HCT116 (cell line): ENCODE results near the gene CEP72. TPM values are rescaled to one million over a fixed set of nuclear protein-coding genes. Genes with fewer than 3 reads are reported as not detected.

Source experiments
- ATAC-seq: fragments of 200-7000 bp; cut with Tn5 transposase; 2 replicates; pipeline ENCODE4 v1.9.1; 2020; ENCODE audit warnings: mild to moderate bottlenecking, moderate library complexity
- BruUV-seq: library from RNA; stranded (reverse); fragments of 400-500 nt; replicated peaks from 2 replicates; lab custom pipeline; 2021; lab: Mats Ljungman, UMichigan
- CTCF ChIA-PET: fragments of 300-600 bp; sonication (Branson Sonifier 250); formaldehyde crosslinking; loops from one replicate; lab custom pipeline; 2021; ENCODE audit warnings: antibody characterized with exemption; lab: Charles Lee
- POLR2A ChIA-PET: fragments of 300-600, 350-600 bp; sonication (Branson Sonifier 250); formaldehyde crosslinking; loops from one replicate; lab custom pipeline; 2021; ENCODE audit warnings: antibody characterized with exemption; lab: Charles Lee
- RAD21 ChIA-PET, 2 experiments: fragments of 300-600 bp; sonication (Branson Sonifier 250); formaldehyde crosslinking; loops; one replicate each; lab custom pipeline; 2023; ENCODE audit warnings: low total read pairs in 2 of 2; ENCODE audit not compliant: uncharacterized antibody in 2 of 2, unreplicated experiment in 2 of 2, low non-redundant PET in 1 of 2; lab: Charles Lee
- DNase-seq: peaks from one replicate; pipeline ENCODE4 v3.0.0-alpha.2; 2010; ENCODE audit warnings: low read depth, low spot score
- H2AFZ ChIP-seq: fragments of 200-600 bp; shearing (Covaris generic), sonication (generic); 2 replicates; pipeline ENCODE4 v1.6.1; 2017; ENCODE audit warnings: low read depth, mixed run types, mixed read lengths, antibody characterized with exemption, low read length; ENCODE audit not compliant: poor library complexity, severe bottlenecking
- H3K27ac ChIP-seq: 2 replicates; pipeline ENCODE4 v1.5.1; 2012; ENCODE audit warnings: low read depth, low read length
- H3K27me3 ChIP-seq: fragments of 200-600 bp; sonication (generic); 2 replicates; pipeline ENCODE4 v1.6.1; 2016; ENCODE audit warnings: mixed run types, low read length, mixed read lengths; ENCODE audit not compliant: insufficient read depth
- H3K36me3 ChIP-seq, 2 experiments: fragments of 200-500 bp in 1 of 2; fragments of 200-600 bp in 1 of 2; sonication (Bioruptor generic) in 1 of 2; sonication (generic) in 1 of 2; 2 replicates each; pipeline versions ENCODE4 v1.5.1 to v1.6.1; 2014 to 2016; ENCODE audit warnings: low read length in 2 of 2, inconsistent platforms in 1 of 2, mixed read lengths in 1 of 2, mixed run types in 1 of 2; ENCODE audit not compliant: insufficient read depth in 2 of 2, control insufficient read depth in 1 of 2
- H3K4me1 ChIP-seq, 2 experiments: fragments of 200-600 bp in 1 of 2; sonication (generic) in 1 of 2; 2 replicates each; pipeline versions ENCODE4 v1.5.1 to v1.6.1; 2012 to 2017; ENCODE audit warnings: low read length in 2 of 2, inconsistent platforms in 1 of 2, mild to moderate bottlenecking in 1 of 2, mixed read lengths in 1 of 2, mixed run types in 1 of 2, moderate library complexity in 1 of 2; ENCODE audit not compliant: insufficient read depth in 2 of 2, control insufficient read depth in 1 of 2
- H3K4me2 ChIP-seq: fragments of 200-600 bp; sonication (generic); 2 replicates; pipeline ENCODE4 v1.6.1; 2017; ENCODE audit warnings: mixed run types, low read length, mixed read lengths
- H3K4me3 ChIP-seq, 2 experiments: fragments of 200-600 bp in 1 of 2; sonication (generic) in 1 of 2; replicated peaks in 1 of 2; 2 replicates each; pipeline ENCODE4 v1.5.1; 2011 to 2016; ENCODE audit warnings: low read length in 2 of 2, control low read depth in 1 of 2, low read depth in 1 of 2, mild to moderate bottlenecking in 1 of 2, mixed read lengths in 1 of 2, mixed run types in 1 of 2
- H3K79me2 ChIP-seq: fragments of 200-600 bp; sonication (generic); 2 replicates; pipeline ENCODE4 v1.6.1; 2017; ENCODE audit warnings: mild to moderate bottlenecking, mixed run types, low read length, moderate library complexity, mixed read lengths; ENCODE audit not compliant: insufficient read depth
- H3K9ac ChIP-seq: fragments of 200-600 bp; sonication (generic); 2 replicates; pipeline ENCODE4 v1.6.1; 2016; ENCODE audit warnings: low read length, mixed read lengths
- H3K9me2 ChIP-seq: fragments of 200-600 bp; sonication (generic), shearing (Covaris generic); 2 replicates; pipeline ENCODE4 v1.6.1; 2017; ENCODE audit warnings: mixed run types, mild to moderate bottlenecking, moderate library complexity; ENCODE audit not compliant: insufficient read depth
- H3K9me3 ChIP-seq, 2 experiments: fragments of 200-500 bp in 1 of 2; fragments of 200-600 bp in 1 of 2; sonication (Bioruptor generic) in 1 of 2; sonication (generic) in 1 of 2; 2 replicates each; pipeline ENCODE4 v1.6.1; 2014 to 2017; ENCODE audit warnings: low read length in 2 of 2, mixed read lengths in 2 of 2, inconsistent platforms in 1 of 2, low read depth in 1 of 2, mild to moderate bottlenecking in 1 of 2, mixed run types in 1 of 2, moderate library complexity in 1 of 2; ENCODE audit not compliant: control insufficient read depth in 1 of 2, insufficient read depth in 1 of 2
- H4K20me1 ChIP-seq: fragments of 200-600 bp; sonication (generic), shearing (Covaris generic); 2 replicates; pipeline ENCODE4 v1.6.1; 2017; ENCODE audit warnings: mixed run types, mild to moderate bottlenecking, moderate library complexity; ENCODE audit not compliant: insufficient read depth
- CTCF ChIP-seq, 3 experiments: fragments of 200-600 bp in 1 of 3; sonication (generic) in 1 of 3; IDR thresholded peaks in 2 of 3; conservative IDR thresholded peaks in 1 of 3; 2 replicates each; pipeline ENCODE4 v1.5.1; 2012 to 2017; ENCODE audit warnings: low read depth in 2 of 3, low read length in 2 of 3, antibody characterized with exemption in 1 of 3, borderline replicate concordance in 1 of 3, control low read depth in 1 of 3, mild to moderate bottlenecking in 1 of 3, mixed read lengths in 1 of 3, mixed run types in 1 of 3, moderate library complexity in 1 of 3; ENCODE audit not compliant: insufficient read depth in 1 of 3
- EGR1 ChIP-seq: IDR thresholded peaks from 2 replicates; pipeline ENCODE4 v1.6.1; 2012; ENCODE audit warnings: low read depth
- ELF1 ChIP-seq: IDR thresholded peaks from 2 replicates; pipeline ENCODE4 v1.6.1; 2012; ENCODE audit warnings: low read depth, borderline replicate concordance
- EZH2 ChIP-seq: fragments of 200-600 bp; sonication (generic); IDR thresholded peaks from 2 replicates; pipeline ENCODE4 v1.6.1; 2017; ENCODE audit warnings: antibody characterized with exemption, mixed run types
- FOSL1 ChIP-seq: IDR thresholded peaks from 2 replicates; pipeline ENCODE4 v1.6.1; 2012; ENCODE audit warnings: low read depth
- JUND ChIP-seq: IDR thresholded peaks from 2 replicates; pipeline ENCODE4 v1.6.1; 2012
- RAD21 ChIP-seq: IDR thresholded peaks from 2 replicates; pipeline ENCODE4 v1.6.1; 2012; ENCODE audit warnings: low read depth, mild to moderate bottlenecking
- SRF ChIP-seq: IDR thresholded peaks from 2 replicates; pipeline ENCODE4 v1.6.1; 2012; ENCODE audit warnings: low read depth
- TCF7L2 ChIP-seq: IDR thresholded peaks from 2 replicates; pipeline ENCODE4 v1.7.0; 2011; ENCODE audit warnings: borderline replicate concordance, inconsistent platforms; ENCODE audit not compliant: insufficient read depth, insufficient read length; ENCODE audit errors: extremely low read depth
- YY1 ChIP-seq: IDR thresholded peaks from 2 replicates; pipeline ENCODE4 v1.6.1; 2011; ENCODE audit warnings: low read length, low read depth, moderate library complexity, mild to moderate bottlenecking; ENCODE audit not compliant: insufficient replicate concordance; ENCODE audit errors: extremely low read depth
- ZFX ChIP-seq: fragments of 450-650 bp; IDR thresholded peaks from 2 replicates; pipeline ENCODE4 v1.6.1; 2017
- intact Hi-C: fragments of 100-400 bp; cut with micrococcal nuclease; formaldehyde crosslinking; loops from 2 replicates; pipeline ENCODE4 v1.10.0; 2022
- total RNA-seq: library from RNA; stranded (reverse); gene quantifications from one replicate; pipeline ENCODE4 v1.2.1, GENCODE V29; 2021; ENCODE audit not compliant: unreplicated experiment
- TF ChIP-seq, protein P1 (sequence below): IDR thresholded peaks from 2 replicates; pipeline ENCODE4 v1.6.1; 2012

CEP72 gene
- total RNA-seq, 1 experiment from 2014 or later, result 25.6 TPM

- POLR2A ChIA-PET, result no interaction called here
Measured at GRCh38 chr5:651296-652022, 39.3 kb downstream of the CEP72 start.

DNA sequence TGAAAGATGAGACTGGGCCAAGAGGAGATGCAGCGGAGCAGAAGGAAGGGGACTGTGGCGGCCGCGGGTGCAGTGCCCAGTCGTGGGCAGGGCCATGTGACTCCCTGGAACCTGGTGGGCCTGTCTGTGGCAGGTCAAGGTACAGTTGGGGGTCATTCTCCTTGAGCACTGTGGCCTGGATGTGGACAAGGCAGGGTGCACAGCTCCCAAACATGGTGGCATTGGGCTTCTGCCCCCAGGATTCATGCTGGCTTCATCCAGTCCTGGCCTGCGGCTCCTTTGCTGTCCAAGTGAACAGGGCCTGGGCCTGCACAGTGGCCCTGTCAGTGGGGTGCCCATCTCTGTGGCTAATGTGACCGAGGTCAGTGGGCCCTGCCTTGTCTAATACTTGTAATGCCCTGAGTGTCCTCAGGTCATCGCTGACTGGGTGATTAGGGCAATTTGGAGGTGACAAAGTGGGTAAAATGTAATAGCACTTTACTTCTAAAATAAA is 39.9 kb downstream of the CEP72 start:
- Histone ChIP-seq H3K36me3 (peaks cover 13 to 42% of the 10 kb centered on the region in 2 experiments; a peak in 3 of 4 replicates), H3K27me3 (no peaks in the 10 kb centered on the region), H3K4me3 (no peak overlapping the region), H3K9me2 (no peaks in the 10 kb centered on the region), H2AFZ (no peak overlapping the region)
- intact Hi-C loops, result no loop called here
- ATAC-seq, result no peak
- no peak for DNase-seq
- TF ChIP-seq EGR1, result no peak
- no peak for TF ChIP-seq RAD21
- no peak for TF ChIP-seq FOSL1
- no peak for TF ChIP-seq CTCF (IDR thresholded peaks at IDR 0.05 in 2 of 3, conservative IDR thresholded peaks at IDR 0.05 in 1 of 3; ENCODE audit: borderline replicate concordance in 1 of 3, insufficient read depth in 1 of 3, low read depth in 2 of 3, low read length in 2 of 3)
- TF ChIP-seq SRF, result no peak
- TF ChIP-seq ELF1, result no peak
- TF ChIP-seq, protein P1, sequence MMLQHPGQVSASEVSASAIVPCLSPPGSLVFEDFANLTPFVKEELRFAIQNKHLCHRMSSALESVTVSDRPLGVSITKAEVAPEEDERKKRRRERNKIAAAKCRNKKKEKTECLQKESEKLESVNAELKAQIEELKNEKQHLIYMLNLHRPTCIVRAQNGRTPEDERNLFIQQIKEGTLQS, result no peak
- no peak for TF ChIP-seq TCF7L2
- TF ChIP-seq EZH2, result no peak
- TF ChIP-seq ZFX, result no peak
- TF ChIP-seq, all 23 proteins: peak for 0
- ChIA-PET POLR2A (no interaction called here), RAD21 (no interaction called here), CTCF (no interaction called here)
- peaks cover 0 to 9% of the 10 kb centered on the region in 2 experiments; a peak in 1 of 4 replicates for H3K9me3 ChIP-seq
- H3K27ac ChIP-seq, result no peak overlapping the region
- peaks cover under 1% of the 10 kb centered on the region; the same call in 1 of the 2 replicates for H3K79me2 ChIP-seq
- no TSS peak for BruUV-seq
- peaks cover 0 to 1% of the 10 kb centered on the region in 2 experiments; a peak in 2 of 4 replicates for H3K4me1 ChIP-seq
- no peak overlapping the region for H3K9ac ChIP-seq
- H4K20me1 ChIP-seq, result no peaks in the 10 kb centered on the region
- no peak overlapping the region for H3K4me2 ChIP-seq

More at GRCh38 chr5:651296-652022, 39.3 kb downstream of the CEP72 start:
- ATAC-seq (no peak), DNase-seq (no peak)
- no TSS peak for BruUV-seq
- H2AFZ ChIP-seq, result no peak overlapping the region
- intact Hi-C loops, result no loop called here
- TF ChIP-seq JUND (no peak), YY1 (no peak), TCF7L2 (no peak)
- no peak overlapping the region for H3K27ac ChIP-seq
- H3K36me3 ChIP-seq, result peaks cover 13 to 43% of the 10 kb centered on the region in 2 experiments; a peak in 3 of 4 replicates
- H3K4me1 ChIP-seq, result no peaks in the 10 kb centered on the region
- H3K9me2 ChIP-seq, result no peaks in the 10 kb centered on the region
- no peak overlapping the region for H3K9ac ChIP-seq
- ChIA-PET RAD21 (no interaction called here), CTCF (no interaction called here)
- peaks cover 7% of the 10 kb centered on the region; the same call in 1 of the 2 replicates for H3K79me2 ChIP-seq
- H3K4me3 ChIP-seq, result no peak overlapping the region
- H3K9me3 ChIP-seq, result peaks cover 0 to 9% of the 10 kb centered on the region in 2 experiments; a peak in 1 of 4 replicates
- H3K27me3 ChIP-seq, result no peaks in the 10 kb centered on the region
- no peaks in the 10 kb centered on the region for H4K20me1 ChIP-seq
- no peak overlapping the region for H3K4me2 ChIP-seq
